ENCODE measurements around the gene OGDH. TPM values are rescaled to one million over a fixed set of nuclear protein-coding genes. Genes with fewer than 3 reads are reported as not detected.
A peak's percentile ranks its signal among the peaks of the same experiment; 100 is the strongest.

The OGDH gene
- polyA plus RNA-seq, 3 donors, result 41.0 to 74.1 (median 49.9) TPM

DNA sequence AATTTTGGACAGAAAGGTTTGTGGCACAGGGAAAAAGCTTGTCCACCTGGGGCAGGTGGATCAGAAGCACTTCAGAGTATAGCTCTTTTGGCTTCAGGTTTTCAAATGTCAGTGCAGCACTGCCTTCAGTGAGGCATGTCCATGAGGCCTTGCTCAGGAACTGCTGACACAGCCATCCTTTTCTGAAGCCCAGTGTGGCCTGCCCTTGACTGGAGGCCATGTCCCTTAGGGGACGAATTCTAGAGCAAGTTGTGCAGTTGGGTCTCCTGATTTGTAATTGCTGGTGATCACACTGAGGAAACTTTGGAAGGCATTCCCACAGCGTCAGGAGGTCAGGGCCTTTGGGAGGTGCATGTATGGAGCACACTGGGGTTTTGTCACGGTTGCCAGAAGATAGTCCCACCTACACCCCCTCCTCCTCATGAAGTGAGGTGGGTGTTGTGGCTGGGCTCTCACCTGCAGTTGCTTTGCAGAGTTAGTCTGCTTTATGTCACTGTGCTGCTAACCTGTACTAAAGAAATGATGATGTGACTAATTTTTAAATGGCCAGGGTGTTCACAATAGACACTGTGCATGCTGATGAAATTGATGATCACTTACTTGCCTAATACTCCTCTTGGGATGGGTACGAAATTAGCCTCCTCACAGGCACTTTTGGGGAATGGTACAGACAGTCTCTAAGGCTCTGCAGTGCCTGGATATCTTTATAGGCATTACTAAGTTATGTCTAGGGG, 41.7 kb downstream of the OGDH start:
- H3K27ac Mint-ChIP-seq, result peak overlapping the region in 5 of 7 donors; percentile 18 to 85 (median 66)
- peak overlapping the region in 1 of 2 donors; percentile 67 for H3K27ac ChIP-seq (ENCODE audit: low read depth in 1 of 2, low read length in 2 of 2)

DNA sequence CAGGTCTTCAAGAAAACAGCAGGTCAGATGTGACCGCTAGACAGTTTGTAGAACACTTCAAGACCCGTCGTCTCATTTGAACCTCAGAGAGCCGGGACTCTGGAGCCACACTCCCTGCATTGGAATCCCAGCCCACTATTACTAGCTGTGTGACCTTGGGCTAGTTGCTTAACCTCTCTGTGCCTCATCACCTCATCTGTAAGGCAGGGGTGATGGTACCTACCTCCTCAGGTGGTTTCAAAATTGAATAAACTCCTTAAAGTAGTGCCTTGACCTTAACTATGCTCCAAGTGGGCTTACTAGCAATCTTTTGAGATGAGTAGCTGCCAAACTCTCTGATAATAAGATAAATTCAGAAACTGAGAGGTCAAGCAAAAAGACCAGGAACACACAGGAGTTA, 43.8 kb downstream of the OGDH start:
- DNase-seq, result no peak
- no peak overlapping the region for H3K4me3 Mint-ChIP-seq
- no peak overlapping the region for H3K4me3 ChIP-seq (replicated peaks in 1 of 3; ENCODE audit: low read depth in 2 of 3, low read length in 3 of 3)
- peak overlapping the region in 5 of 7 donors; percentile 42 to 85 (median 65) for H3K27ac Mint-ChIP-seq
- H3K79me2 ChIP-seq (ENCODE audit: insufficient read depth, low read length), result no peaks in the 10 kb centered on the region
- intact Hi-C loops (cut with micrococcal nuclease), result no loop called here
- H2AFZ ChIP-seq (ENCODE audit: insufficient read depth, low read depth, low read length, poor library complexity, severe bottlenecking), result no peak overlapping the region
- H4K20me1 ChIP-seq (ENCODE audit: insufficient read depth, low read length), result no peaks in the 10 kb centered on the region
- peaks cover 67 to 88% of the 10 kb centered on the region in 2 donors for H3K36me3 ChIP-seq (replicated peaks in 1 of 2; ENCODE audit: control insufficient read depth in 1 of 2, insufficient read depth in 2 of 2, low read length in 2 of 2)
- no peak overlapping the region for H3K9ac ChIP-seq (ENCODE audit: insufficient read depth, low read length, poor library complexity, severe bottlenecking)
- 100% methylated on average over 3 of the region's 4 CpGs for WGBS (ENCODE audit: insufficient coverage)
- H3K4me2 ChIP-seq (replicated peaks; ENCODE audit: extremely low read depth, low read length, poor library complexity, severe bottlenecking), result no peak overlapping the region
- no peaks in the 10 kb centered on the region for H3K27me3 ChIP-seq (ENCODE audit: control insufficient read depth in 2 of 2, insufficient read depth in 2 of 2, low read length in 2 of 2)
- H3K27ac ChIP-seq (ENCODE audit: low read depth in 1 of 2, low read length in 2 of 2), result peak overlapping the region in 1 of 2 donors; percentile 43
- no peaks in the 10 kb centered on the region for H3K9me3 ChIP-seq (replicated peaks in 1 of 2; ENCODE audit: control insufficient read depth in 1 of 2, insufficient read depth in 1 of 2, low read length in 2 of 2)
- peaks cover 11% of the 10 kb centered on the region for H3K4me1 Mint-ChIP-seq
- H3K4me1 ChIP-seq (ENCODE audit: control insufficient read depth in 1 of 2, insufficient read depth in 2 of 2, low read length in 2 of 2), result peaks cover 0 to under 1% of the 10 kb centered on the region in 2 donors
- no peaks in the 10 kb centered on the region for H3K9me3 Mint-ChIP-seq
- TF ChIP-seq, protein P1, sequence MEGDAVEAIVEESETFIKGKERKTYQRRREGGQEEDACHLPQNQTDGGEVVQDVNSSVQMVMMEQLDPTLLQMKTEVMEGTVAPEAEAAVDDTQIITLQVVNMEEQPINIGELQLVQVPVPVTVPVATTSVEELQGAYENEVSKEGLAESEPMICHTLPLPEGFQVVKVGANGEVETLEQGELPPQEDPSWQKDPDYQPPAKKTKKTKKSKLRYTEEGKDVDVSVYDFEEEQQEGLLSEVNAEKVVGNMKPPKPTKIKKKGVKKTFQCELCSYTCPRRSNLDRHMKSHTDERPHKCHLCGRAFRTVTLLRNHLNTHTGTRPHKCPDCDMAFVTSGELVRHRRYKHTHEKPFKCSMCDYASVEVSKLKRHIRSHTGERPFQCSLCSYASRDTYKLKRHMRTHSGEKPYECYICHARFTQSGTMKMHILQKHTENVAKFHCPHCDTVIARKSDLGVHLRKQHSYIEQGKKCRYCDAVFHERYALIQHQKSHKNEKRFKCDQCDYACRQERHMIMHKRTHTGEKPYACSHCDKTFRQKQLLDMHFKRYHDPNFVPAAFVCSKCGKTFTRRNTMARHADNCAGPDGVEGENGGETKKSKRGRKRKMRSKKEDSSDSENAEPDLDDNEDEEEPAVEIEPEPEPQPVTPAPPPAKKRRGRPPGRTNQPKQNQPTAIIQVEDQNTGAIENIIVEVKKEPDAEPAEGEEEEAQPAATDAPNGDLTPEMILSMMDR (IDR thresholded peaks at IDR 0.05), result no peak
- H3K27me3 Mint-ChIP-seq (ENCODE audit: low read depth in 3 of 3), result peaks cover 0 to 2% (median 0%) of the 10 kb centered on the region in 3 donors
- peaks cover 73 to 93% of the 10 kb centered on the region in 2 donors for H3K36me3 Mint-ChIP-seq

More for the DNA sequence above, 41.7 kb downstream of the OGDH start:
- peaks cover 67 to 93% of the 10 kb centered on the region in 2 donors for H3K36me3 Mint-ChIP-seq
- H3K79me2 ChIP-seq (ENCODE audit: insufficient read depth, low read length), result no peaks in the 10 kb centered on the region
- no peak overlapping the region for H3K4me3 ChIP-seq (replicated peaks in 1 of 3; ENCODE audit: low read depth in 2 of 3, low read length in 3 of 3)
- TF ChIP-seq, protein P1 (IDR thresholded peaks at IDR 0.05), result no peak
- H3K27me3 Mint-ChIP-seq (ENCODE audit: low read depth in 3 of 3), result peaks cover 0 to 1% (median 0%) of the 10 kb centered on the region in 3 donors
- intact Hi-C loops (cut with micrococcal nuclease), result loop anchor here in 1 of 2 donors (5.0 kb wide), 1 partner anchor 46 kb away; no protein-coding TSS in a partner anchor
- no peak overlapping the region for H3K9ac ChIP-seq (ENCODE audit: insufficient read depth, low read length, poor library complexity, severe bottlenecking)
- H3K4me3 Mint-ChIP-seq, result no peak overlapping the region
- no peaks in the 10 kb centered on the region for H4K20me1 ChIP-seq (ENCODE audit: insufficient read depth, low read length)
- DNase-seq, result no peak
- no peaks in the 10 kb centered on the region for H3K4me1 ChIP-seq (ENCODE audit: control insufficient read depth in 1 of 2, insufficient read depth in 2 of 2, low read length in 2 of 2)
- no peak overlapping the region for H2AFZ ChIP-seq (ENCODE audit: insufficient read depth, low read depth, low read length, poor library complexity, severe bottlenecking)
- peaks cover 9% of the 10 kb centered on the region for H3K4me1 Mint-ChIP-seq
- no peaks in the 10 kb centered on the region for H3K27me3 ChIP-seq (ENCODE audit: control insufficient read depth in 2 of 2, insufficient read depth in 2 of 2, low read length in 2 of 2)
- 100% methylated on average over 1 of the region's 4 CpGs for WGBS (ENCODE audit: insufficient coverage)
- no peaks in the 10 kb centered on the region for H3K9me3 ChIP-seq (replicated peaks in 1 of 2; ENCODE audit: control insufficient read depth in 1 of 2, insufficient read depth in 1 of 2, low read length in 2 of 2)
- no peaks in the 10 kb centered on the region for H3K9me3 Mint-ChIP-seq
- no peak overlapping the region for H3K4me2 ChIP-seq (replicated peaks; ENCODE audit: extremely low read depth, low read length, poor library complexity, severe bottlenecking)
- peaks cover 63 to 83% of the 10 kb centered on the region in 2 donors for H3K36me3 ChIP-seq (replicated peaks in 1 of 2; ENCODE audit: control insufficient read depth in 1 of 2, insufficient read depth in 2 of 2, low read length in 2 of 2)

All from CD14-positive monocyte (primary cell).